Ishikawa (cell line): ENCODE measurements around the gene PKNOX2.

Experiments
- CEBPB ChIP-seq: IDR thresholded peaks from 2 replicates; pipeline ENCODE4 v1.6.1; 2012
- CREB1 ChIP-seq: IDR thresholded peaks from 2 replicates; pipeline ENCODE4 v1.6.1; 2012; ENCODE audit warnings: low read depth
- EGR1 ChIP-seq: IDR thresholded peaks from 2 replicates; pipeline ENCODE4 v1.6.1; 2012
- EP300 ChIP-seq: IDR thresholded peaks from 2 replicates; pipeline ENCODE4 v1.6.1; 2012; ENCODE audit warnings: borderline replicate concordance
- FOXM1 ChIP-seq: IDR thresholded peaks from 2 replicates; pipeline ENCODE4 v1.6.1; 2012; ENCODE audit warnings: low read depth, borderline replicate concordance
- MAX ChIP-seq: IDR thresholded peaks from 2 replicates; pipeline ENCODE4 v1.6.1; 2012
- NFIC ChIP-seq: IDR thresholded peaks from 2 replicates; pipeline ENCODE4 v1.6.1; 2012
- RAD21 ChIP-seq: IDR thresholded peaks from 2 replicates; pipeline ENCODE4 v1.6.1; 2012; ENCODE audit warnings: low read depth
- REST ChIP-seq: IDR thresholded peaks from 2 replicates; pipeline ENCODE4 v1.6.1; 2012; ENCODE audit warnings: low read depth, mild to moderate bottlenecking
- TAF1 ChIP-seq: IDR thresholded peaks from 2 replicates; pipeline ENCODE4 v1.6.1; 2012; ENCODE audit warnings: low read depth, mild to moderate bottlenecking
- TCF12 ChIP-seq: IDR thresholded peaks from 2 replicates; pipeline ENCODE4 v1.6.1; 2012; ENCODE audit warnings: low read depth
- TEAD4 ChIP-seq: IDR thresholded peaks from 2 replicates; pipeline ENCODE4 v1.6.1; 2012
- USF1 ChIP-seq: IDR thresholded peaks from 2 replicates; pipeline ENCODE4 v1.6.1; 2012
- YY1 ChIP-seq: IDR thresholded peaks from 2 replicates; pipeline ENCODE4 v1.6.1; 2012; ENCODE audit warnings: low read depth
- ZBTB7A ChIP-seq: IDR thresholded peaks from 2 replicates; pipeline ENCODE4 v1.6.1; 2012; ENCODE audit warnings: low read depth

The PKNOX2 gene

GRCh38 chr11:125341676-125342075 is 177.1 kb downstream of the PKNOX2 start:
- TF ChIP-seq USF1 (no peak), FOXM1 (no peak), EGR1 (no peak), ZBTB7A (no peak), TAF1 (no peak), EP300 (no peak), TCF12 (no peak)

GRCh38 chr11:125342281-125342930 is 177.9 kb downstream of the PKNOX2 start:
- TF ChIP-seq USF1 = no peak
- no peak for TF ChIP-seq CREB1
- TF ChIP-seq CEBPB = no peak
- TF ChIP-seq REST = no peak
- TF ChIP-seq YY1 = no peak
- TF ChIP-seq MAX = no peak

- TF ChIP-seq FOXM1 (no peak), TCF12 (no peak), EP300 (no peak), YY1 (no peak), REST (no peak), CEBPB (no peak), EGR1 (no peak), TAF1 (no peak), USF1 (no peak), CREB1 (no peak), TEAD4 (no peak), NFIC (no peak), ZBTB7A (no peak), RAD21 (no peak), MAX (no peak)
Observed at GRCh38 chr11:125343086-125343717, 178.7 kb downstream of the PKNOX2 start.

- TF ChIP-seq EGR1 = no peak
- no peak for TF ChIP-seq CREB1
- TF ChIP-seq ZBTB7A = no peak
- no peak for TF ChIP-seq FOXM1
- TF ChIP-seq EP300 = no peak
- no peak for TF ChIP-seq CEBPB
- TF ChIP-seq YY1 = no peak
- no peak for TF ChIP-seq NFIC
- TF ChIP-seq TCF12 = no peak
- TF ChIP-seq MAX = no peak
- no peak for TF ChIP-seq TEAD4
- no peak for TF ChIP-seq TAF1
- TF ChIP-seq REST = no peak
Observed at GRCh38 chr11:125343718-125344131, 179.2 kb downstream of the PKNOX2 start.
